ENCODE measurements around the gene PRKRIP1.
"Not testable (repeated sequence)": the region's sequence is repeated elsewhere in the genome, so short reads cannot be mapped to it uniquely, and the experiment has no call there.

The PRKRIP1 gene

GRCh38 chr7:102404005-102404861, 8.1 kb downstream of the PRKRIP1 start:
- DNase-seq: peak; percentile 50

- DNase-seq: not testable (repeated sequence)
These were observed 8.7 kb downstream of the PRKRIP1 start for GRCh38 chr7:102404862-102405188.

GRCh38 chr7:102407910-102408309, 11.7 kb downstream of the PRKRIP1 start:
- DNase-seq: no peak

GRCh38 chr7:102408530-102408929, 12.4 kb downstream of the PRKRIP1 start:
- not testable (repeated sequence) for DNase-seq

- DNase-seq: no peak
These were observed 13.2 kb downstream of the PRKRIP1 start for GRCh38 chr7:102409340-102409739.

- DNase-seq: no peak
These were observed 14.0 kb downstream of the PRKRIP1 start for GRCh38 chr7:102410123-102410522.

GRCh38 chr7:102410918-102411317, 14.8 kb downstream of the PRKRIP1 start:
- DNase-seq: no peak

GRCh38 chr7:102412548-102412947, 16.4 kb downstream of the PRKRIP1 start:
- no peak for DNase-seq

GRCh38 chr7:102413091-102413490, 16.9 kb downstream of the PRKRIP1 start:
- no peak for DNase-seq

GRCh38 chr7:102413611-102414010, 17.4 kb downstream of the PRKRIP1 start:
- no peak for DNase-seq

- DNase-seq: no peak
These were observed 19.6 kb downstream of the PRKRIP1 start for GRCh38 chr7:102415685-102416225.

GRCh38 chr7:102416406-102416805, 20.2 kb downstream of the PRKRIP1 start:
- no peak for DNase-seq

- no peak for DNase-seq
These were observed 20.9 kb downstream of the PRKRIP1 start for GRCh38 chr7:102417105-102417504.

GRCh38 chr7:102418592-102418991, 22.4 kb downstream of the PRKRIP1 start:
- no peak for DNase-seq

- DNase-seq: no peak
These were observed 25.6 kb downstream of the PRKRIP1 start for GRCh38 chr7:102421706-102422240.

- no peak for DNase-seq
These were observed 28.0 kb downstream of the PRKRIP1 start for GRCh38 chr7:102424129-102424551.

GRCh38 chr7:102424787-102425218, 28.6 kb downstream of the PRKRIP1 start:
- no peak for DNase-seq

- DNase-seq: no peak
These were observed 29.6 kb downstream of the PRKRIP1 start for GRCh38 chr7:102425639-102426267.

GRCh38 chr7:102426268-102427018, 30.3 kb downstream of the PRKRIP1 start:
- no peak for DNase-seq

- no peak for DNase-seq
These were observed 30.8 kb downstream of the PRKRIP1 start for GRCh38 chr7:102427019-102427405.

GRCh38 chr7:102429141-102429899, 33.2 kb downstream of the PRKRIP1 start:
- no peak for DNase-seq

GRCh38 chr7:102431617-102432298, 35.6 kb downstream of the PRKRIP1 start:
- no peak for DNase-seq
